ENCODE data around the gene B4GALT2. TPM values are rescaled to one million over a fixed set of nuclear protein-coding genes. Genes with fewer than 3 reads are reported as not detected.

Gene B4GALT2
- total and polyA plus RNA-seq, 2 donors (not counting 3 experiments of a cell fraction or from before 2014, with no cell fraction given), result 80.0 to 103 TPM

GRCh38 chr1:43931711-43932660 is 47.0 kb upstream of the B4GALT2 start:
- Histone ChIP-seq H3K4me2 (ENCODE audit: insufficient read depth, low read length) (no peak overlapping the region), H3K9me1 (replicated peaks; ENCODE audit: control insufficient read depth, extremely low read depth, insufficient read depth, low read length) (no peaks in the 10 kb centered on the region), H3K27me3 (ENCODE audit: control insufficient read depth in 2 of 2, insufficient read depth in 2 of 2, low read length in 2 of 2) (peaks cover 0 to 9% of the 10 kb centered on the region in 2 experiments), H3K4me3 (replicated peaks in 1 of 3; ENCODE audit: insufficient read depth in 1 of 3, low read depth in 1 of 3, low read length in 3 of 3) (no peak overlapping the region), H3K27ac (ENCODE audit: insufficient read depth, low read depth, low read length) (no peak overlapping the region), H4K20me1 (replicated peaks; ENCODE audit: control insufficient read depth, extremely low read depth, insufficient read depth, low read length) (no peaks in the 10 kb centered on the region), H3K79me2 (ENCODE audit: control insufficient read depth, insufficient read depth, low read length) (no peaks in the 10 kb centered on the region), H3K9ac (replicated peaks; ENCODE audit: extremely low read depth, insufficient read depth, low read length) (no peak overlapping the region), H2AFZ (ENCODE audit: low read depth, low read length) (no peak overlapping the region), H3K9me3 (replicated peaks; ENCODE audit: control insufficient read depth, insufficient read depth, low read length) (no peaks in the 10 kb centered on the region), H3K4me1 (ENCODE audit: control insufficient read depth, extremely low read depth, insufficient read depth, low read length) (peaks cover 5% of the 10 kb centered on the region), H3K36me3 (ENCODE audit: control insufficient read depth in 2 of 2, extremely low read depth in 1 of 2, insufficient read depth in 2 of 2, low read length in 2 of 2) (no peaks in the 10 kb centered on the region)
- POLR2A ChIA-PET, result interaction anchor here (1.4 kb wide), 1 partner anchor 168 kb away, joined by 4 read pairs; no protein-coding TSS in a partner anchor
- FAIRE-seq, result no peak
- intact Hi-C loops (cut with micrococcal nuclease), result loop anchor here (5.0 kb wide), 2 partner anchors 80 to 280 kb away; partner anchors contain the start of gene KDM4A
- no TSS peak for BruUV-seq (replicated peaks)
- no peak for TF ChIP-seq POLR2AphosphoS5 (IDR thresholded peaks at IDR 0.05; ENCODE audit: insufficient read depth, low read depth, low read length)
- CTCF ChIA-PET, result interaction anchor here (1.2 to 18.1 kb wide), 3 partner anchors 14 to 168 kb away, joined by 3 to 965 read pairs (median 93); partner anchors contain the start of genes ATP6V0B and IPO13
- DNase-seq (ENCODE audit: low read depth, low spot score), result no peak
- dilution Hi-C loops (cut with MboI; ENCODE audit: extremely low pct_ligation_motif_present, low sequenced_read_pairs), result loop anchor here (25.0 kb wide), 1 partner anchor 170 kb away; no protein-coding TSS in a partner anchor

GRCh38 chr1:43932786-43933385 is 46.1 kb upstream of the B4GALT2 start:
- Histone ChIP-seq H3K36me3 (ENCODE audit: control insufficient read depth in 2 of 2, extremely low read depth in 1 of 2, insufficient read depth in 2 of 2, low read length in 2 of 2) (no peaks in the 10 kb centered on the region), H3K4me1 (ENCODE audit: control insufficient read depth, extremely low read depth, insufficient read depth, low read length) (peaks cover 5% of the 10 kb centered on the region), H3K4me2 (ENCODE audit: insufficient read depth, low read length) (no peak overlapping the region), H3K9me1 (replicated peaks; ENCODE audit: control insufficient read depth, extremely low read depth, insufficient read depth, low read length) (no peaks in the 10 kb centered on the region), H3K27ac (ENCODE audit: insufficient read depth, low read depth, low read length) (no peak overlapping the region), H3K4me3 (replicated peaks in 1 of 3; ENCODE audit: insufficient read depth in 1 of 3, low read depth in 1 of 3, low read length in 3 of 3) (peak overlapping the region in 1 of 3 experiments; percentile 5), H4K20me1 (replicated peaks; ENCODE audit: control insufficient read depth, extremely low read depth, insufficient read depth, low read length) (no peaks in the 10 kb centered on the region), H3K9ac (replicated peaks; ENCODE audit: extremely low read depth, insufficient read depth, low read length) (no peak overlapping the region), H3K27me3 (ENCODE audit: control insufficient read depth in 2 of 2, insufficient read depth in 2 of 2, low read length in 2 of 2) (peaks cover 0 to 9% of the 10 kb centered on the region in 2 experiments), H2AFZ (ENCODE audit: low read depth, low read length) (no peak overlapping the region), H3K9me3 (replicated peaks; ENCODE audit: control insufficient read depth, insufficient read depth, low read length) (no peaks in the 10 kb centered on the region), H3K79me2 (ENCODE audit: control insufficient read depth, insufficient read depth, low read length) (no peaks in the 10 kb centered on the region)
- POLR2A ChIA-PET, result interaction anchor here (1.4 kb wide), 1 partner anchor 169 kb away, joined by 4 read pairs; no protein-coding TSS in a partner anchor
- intact Hi-C loops (cut with micrococcal nuclease), result loop anchor here (5.0 kb wide), 2 partner anchors 81 to 281 kb away; partner anchors contain the start of gene KDM4A
- dilution Hi-C loops (cut with MboI; ENCODE audit: extremely low pct_ligation_motif_present, low sequenced_read_pairs), result loop anchor here (25.0 kb wide), 1 partner anchor 171 kb away; no protein-coding TSS in a partner anchor
- BruUV-seq (replicated peaks), result TSS peak; percentile 11
- DNase-seq (ENCODE audit: low read depth, low spot score) (no peak), FAIRE-seq (no peak)
- CTCF ChIA-PET, result interaction anchor here (0.8 to 18.1 kb wide), 9 partner anchors 13 to 227 kb away, joined by 3 to 965 read pairs (median 22); partner anchors contain the start of genes ATP6V0B, IPO13 and ST3GAL3
- TF ChIP-seq FOS (IDR thresholded peaks at IDR 0.05; ENCODE audit: borderline replicate concordance, insufficient read depth, low read length) (no peak), CTCF (IDR thresholded peaks at IDR 0.05; ENCODE audit: extremely low read depth in 1 of 2, insufficient read depth in 1 of 2, low read depth in 1 of 2, low read length in 2 of 2) (no peak), MYC (IDR thresholded peaks at IDR 0.05; ENCODE audit: low read depth, low read length) (no peak), GATA2 (IDR thresholded peaks at IDR 0.05; ENCODE audit: insufficient read depth, insufficient read length, low read depth, low read length) (no peak), JUN (IDR thresholded peaks at IDR 0.05; ENCODE audit: borderline replicate concordance, insufficient read depth, insufficient read length, low read depth) (no peak), POLR2AphosphoS5 (IDR thresholded peaks at IDR 0.05; ENCODE audit: insufficient read depth, low read depth, low read length) (no peak), MAX (IDR thresholded peaks at IDR 0.05; ENCODE audit: insufficient read depth, insufficient read length) (no peak), EZH2 (IDR thresholded peaks at IDR 0.05; ENCODE audit: borderline replicate concordance, low read depth, low read length, severe bottlenecking) (no peak), POLR2A (IDR thresholded peaks at IDR 0.05; ENCODE audit: low read depth, low read length) (no peak)

Data from endothelial cell of umbilical vein (primary cell).